Epithelial cell of esophagus (primary cell): ENCODE results near the gene PCDHA13.

ENCODE experiments used
- DNase-seq: peaks from one replicate; pipeline ENCODE4 v3.0.0; 2010; ENCODE audit warnings: low read depth
- H3K4me3 ChIP-seq: 2 replicates; pipeline ENCODE4 v1.5.1; 2011; ENCODE audit warnings: mild to moderate bottlenecking, low read length, control low read depth
- TF ChIP-seq, protein P1 (sequence below): IDR thresholded peaks from 2 replicates; pipeline ENCODE4 v1.5.1; 2011; ENCODE audit warnings: low read depth, mild to moderate bottlenecking, low read length, control low read depth, inconsistent platforms; ENCODE audit not compliant: insufficient read depth; ENCODE audit errors: missing control alignments

Gene PCDHA13

GRCh38 chr5:140855772-140856674 lies 25.9 kb upstream of the PCDHA13 start, which contains the start of gene PCDHA10:
TSS of gene PCDHA10 (plus strand) at chr5:140855897. CDS start at chr5:140856049, 152 bp downstream.
- no peak for DNase-seq
- TF ChIP-seq, protein P1, sequence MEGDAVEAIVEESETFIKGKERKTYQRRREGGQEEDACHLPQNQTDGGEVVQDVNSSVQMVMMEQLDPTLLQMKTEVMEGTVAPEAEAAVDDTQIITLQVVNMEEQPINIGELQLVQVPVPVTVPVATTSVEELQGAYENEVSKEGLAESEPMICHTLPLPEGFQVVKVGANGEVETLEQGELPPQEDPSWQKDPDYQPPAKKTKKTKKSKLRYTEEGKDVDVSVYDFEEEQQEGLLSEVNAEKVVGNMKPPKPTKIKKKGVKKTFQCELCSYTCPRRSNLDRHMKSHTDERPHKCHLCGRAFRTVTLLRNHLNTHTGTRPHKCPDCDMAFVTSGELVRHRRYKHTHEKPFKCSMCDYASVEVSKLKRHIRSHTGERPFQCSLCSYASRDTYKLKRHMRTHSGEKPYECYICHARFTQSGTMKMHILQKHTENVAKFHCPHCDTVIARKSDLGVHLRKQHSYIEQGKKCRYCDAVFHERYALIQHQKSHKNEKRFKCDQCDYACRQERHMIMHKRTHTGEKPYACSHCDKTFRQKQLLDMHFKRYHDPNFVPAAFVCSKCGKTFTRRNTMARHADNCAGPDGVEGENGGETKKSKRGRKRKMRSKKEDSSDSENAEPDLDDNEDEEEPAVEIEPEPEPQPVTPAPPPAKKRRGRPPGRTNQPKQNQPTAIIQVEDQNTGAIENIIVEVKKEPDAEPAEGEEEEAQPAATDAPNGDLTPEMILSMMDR: no peak
- no peak within 1 kb of the TSS for H3K4me3 ChIP-seq

- TF ChIP-seq, protein P1: no peak
- no peak overlapping the region for H3K4me3 ChIP-seq
- no peak for DNase-seq
Observed at GRCh38 chr5:140857177-140857986, 24.5 kb upstream of the PCDHA13 start.

GRCh38 chr5:140857987-140858240 lies 24.0 kb upstream of the PCDHA13 start:
- TF ChIP-seq, protein P1: no peak
- DNase-seq: no peak
- H3K4me3 ChIP-seq: no peak overlapping the region

- TF ChIP-seq, protein P1: no peak
- DNase-seq: no peak
- no peak overlapping the region for H3K4me3 ChIP-seq
Observed at GRCh38 chr5:140862441-140863295, 19.3 kb upstream of the PCDHA13 start.

DNA sequence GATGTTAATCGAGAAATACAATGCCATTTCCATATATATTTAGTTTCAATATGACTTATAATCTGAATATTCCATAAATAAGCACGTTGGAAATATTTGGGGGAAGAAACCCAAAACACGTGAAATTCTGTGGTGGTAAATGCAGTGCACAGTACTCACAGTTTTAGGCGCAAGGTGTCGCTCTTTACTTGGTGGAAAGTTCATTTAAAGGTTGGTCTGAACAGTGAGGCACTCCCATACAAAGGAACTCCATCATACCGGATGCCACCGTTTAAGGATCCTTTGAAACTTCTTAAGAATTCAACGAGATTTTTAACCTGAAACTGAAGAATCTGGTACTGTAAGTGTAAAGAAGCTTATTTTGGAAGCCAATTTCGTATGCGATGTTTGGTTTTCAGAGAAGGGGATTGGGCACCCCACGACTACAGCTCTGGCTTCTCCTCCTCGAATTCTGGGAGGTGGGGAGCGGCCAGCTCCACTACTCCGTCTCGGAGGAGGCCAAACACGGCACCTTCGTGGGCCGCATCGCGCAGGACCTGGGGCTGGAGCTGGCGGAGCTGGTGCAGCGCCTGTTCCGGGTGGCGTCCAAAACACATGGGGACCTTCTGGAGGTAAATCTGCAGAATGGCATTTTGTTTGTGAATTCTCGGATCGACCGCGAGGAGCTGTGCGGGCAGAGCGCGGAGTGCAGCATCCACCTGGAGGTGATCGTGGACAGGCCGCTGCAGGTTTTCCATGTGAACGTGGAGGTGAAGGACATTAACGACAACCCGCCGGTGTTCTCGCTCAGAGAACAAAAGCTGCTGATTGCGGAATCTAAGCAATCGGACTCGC lies 13.0 kb upstream of the PCDHA13 start, which contains the start of gene PCDHA11:
TSS of gene PCDHA11 (plus strand) at position 237 of the 834 bp plus-strand sequence. CDS start at position 384, 147 bp downstream.
- DNase-seq: peak; percentile 15
- no peak within 1 kb of the TSS for H3K4me3 ChIP-seq
- TF ChIP-seq, protein P1: peak; percentile 20

- no peak overlapping the region for H3K4me3 ChIP-seq
- no peak for DNase-seq
- TF ChIP-seq, protein P1: no peak
Observed at GRCh38 chr5:140869555-140869886, 12.4 kb upstream of the PCDHA13 start.
